ENCODE results near the gene SLC2A11. TPM values are rescaled to one million over a fixed set of nuclear protein-coding genes. Genes with fewer than 3 reads are reported as not detected.

SLC2A11 gene
- total RNA-seq, 4 donors from 2014 or later = 0.57 to 4.4 (median 2.9) TPM

- TF ChIP-seq CTCF (IDR thresholded peaks at IDR 0.05) (no peak), POLR2A (IDR thresholded peaks at IDR 0.05) (no peak)
- 85 to 86% methylated on average over 8 to 10 of the region's 10 CpGs for WGBS, 2 donors
- no peaks in the 10 kb centered on the region for H3K4me1 ChIP-seq
- no peak overlapping the region for H3K4me3 ChIP-seq
- no peak for DNase-seq
- no peaks in the 10 kb centered on the region for H3K9me3 ChIP-seq
- no peak overlapping the region for H3K27ac ChIP-seq
- H3K27me3 ChIP-seq = no peaks in the 10 kb centered on the region
- intact Hi-C loops (cut with DNase I) = no loop called here
- H3K36me3 ChIP-seq = peaks cover 48 to 100% (median 49%) of the 10 kb centered on the region in 3 donors
Measured at GRCh38 chr22:23828800-23829680, 28.6 kb upstream of the SLC2A11 start.

DNA sequence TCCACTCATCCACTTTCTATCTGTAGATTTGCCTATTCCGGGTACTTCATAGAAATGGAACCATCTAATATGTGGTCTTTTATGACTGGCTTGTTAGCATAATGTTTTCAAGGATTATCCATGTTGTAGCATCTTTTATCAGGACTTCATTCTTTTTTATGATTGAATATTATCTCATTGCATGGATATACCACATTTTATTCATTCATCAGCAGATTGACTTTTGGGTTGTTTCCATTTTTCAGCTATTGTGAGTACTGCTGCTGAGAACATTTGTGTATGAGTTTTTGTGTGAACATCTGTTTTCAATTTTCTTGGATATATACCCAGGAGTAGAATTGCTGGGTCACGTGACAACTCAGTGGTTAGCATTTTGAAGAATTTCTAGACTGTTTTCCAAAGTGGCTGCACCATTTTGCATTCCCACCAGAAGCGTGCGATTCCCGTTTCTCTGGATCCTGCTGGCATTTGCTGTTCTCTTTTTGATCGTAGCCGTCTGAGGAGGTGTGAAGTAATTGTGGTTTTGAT, 27.8 kb upstream of the SLC2A11 start:
- TF ChIP-seq POLR2A (IDR thresholded peaks at IDR 0.05) (no peak), CTCF (IDR thresholded peaks at IDR 0.05) (no peak)
- no peak overlapping the region for H3K4me3 ChIP-seq
- DNase-seq = no peak
- no peaks in the 10 kb centered on the region for H3K9me3 ChIP-seq
- WGBS, 2 donors = 68% methylated on average over 7 of the region's 7 CpGs
- H3K27ac ChIP-seq = no peak overlapping the region
- no peaks in the 10 kb centered on the region for H3K27me3 ChIP-seq
- intact Hi-C loops (cut with DNase I) = no loop called here
- H3K36me3 ChIP-seq = peaks cover 49 to 100% (median 52%) of the 10 kb centered on the region in 3 donors
- H3K4me1 ChIP-seq = peaks cover 0 to 3% (median 0%) of the 10 kb centered on the region in 3 donors

DNA sequence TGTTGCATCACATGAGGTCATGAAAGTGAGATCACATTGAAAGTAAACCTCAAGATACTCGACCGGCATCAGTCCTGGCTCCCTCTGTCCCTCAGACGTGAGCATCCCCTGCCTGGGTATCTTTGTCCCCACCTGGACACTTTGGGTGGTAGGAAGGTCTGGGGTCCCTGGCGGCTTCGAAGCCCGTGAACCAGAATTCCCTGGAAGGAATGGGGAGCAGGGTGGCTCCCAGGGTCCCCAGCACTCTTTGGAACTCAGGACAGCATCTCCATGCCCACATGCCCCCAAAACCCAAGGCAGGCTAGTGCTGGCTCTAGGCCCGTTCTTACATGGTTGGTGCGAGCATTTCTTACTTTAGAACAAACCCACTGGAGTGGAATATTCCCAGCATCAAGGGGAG, 26.4 kb upstream of the SLC2A11 start:
- H3K36me3 ChIP-seq = peaks cover 42 to 100% (median 44%) of the 10 kb centered on the region in 3 donors
- intact Hi-C loops (cut with DNase I) = no loop called here
- H3K9me3 ChIP-seq = no peaks in the 10 kb centered on the region
- no peak overlapping the region for H3K4me3 ChIP-seq
- H3K4me1 ChIP-seq = peaks cover 0 to 15% (median 0%) of the 10 kb centered on the region in 3 donors
- no peaks in the 10 kb centered on the region for H3K27me3 ChIP-seq
- WGBS, 2 donors = 94 to 98% methylated on average over 2 to 8 of the region's 8 CpGs
- H3K27ac ChIP-seq = no peak overlapping the region
- no peak for DNase-seq
- no peak for TF ChIP-seq POLR2A (IDR thresholded peaks at IDR 0.05)
- TF ChIP-seq CTCF (IDR thresholded peaks at IDR 0.05) = no peak

DNA sequence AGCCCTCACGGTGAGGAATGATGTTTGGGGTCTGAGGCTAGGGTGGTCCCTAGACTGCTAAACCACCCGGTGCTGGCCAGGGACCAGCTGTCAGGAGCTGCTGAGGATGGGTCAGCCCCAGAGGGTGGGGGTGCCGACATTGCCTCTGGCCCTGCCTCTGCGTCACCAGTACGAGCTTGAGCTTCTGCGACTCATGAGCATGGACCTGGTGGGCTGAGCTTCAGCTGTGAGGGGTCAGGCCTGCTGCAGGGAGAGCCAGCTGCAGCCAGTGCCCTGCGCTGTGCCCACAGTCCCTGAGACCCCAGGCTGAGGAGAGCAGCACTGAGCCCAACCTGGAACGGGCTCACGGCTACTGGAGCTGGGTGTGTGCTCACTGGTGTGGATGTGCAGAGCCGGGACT, 25.9 kb upstream of the SLC2A11 start:
- WGBS, 2 donors = 83% methylated on average over 1 of the region's 10 CpGs; no CpG with 5 or more reads in 1 of the 2 donors
- intact Hi-C loops (cut with DNase I) = no loop called here
- H3K27ac ChIP-seq = no peak overlapping the region
- H3K9me3 ChIP-seq = no peaks in the 10 kb centered on the region
- no peak for DNase-seq
- peaks cover 0 to 16% (median 0%) of the 10 kb centered on the region in 3 donors for H3K4me1 ChIP-seq
- peaks cover 39 to 99% (median 42%) of the 10 kb centered on the region in 3 donors for H3K36me3 ChIP-seq
- TF ChIP-seq CTCF (IDR thresholded peaks at IDR 0.05) = no peak
- TF ChIP-seq POLR2A (IDR thresholded peaks at IDR 0.05) = no peak
- H3K4me3 ChIP-seq = no peak overlapping the region
- no peaks in the 10 kb centered on the region for H3K27me3 ChIP-seq

All from esophagus squamous epithelium (tissue), 5 donors.